GM19463 (cell line): ENCODE results near the gene CDHR2.

Source experiments
- ATAC-seq: cut with Tn5 transposase; IDR thresholded peaks from one replicate; pipeline ENCODE4 v1.9.1; 2021; ENCODE audit warnings: mild to moderate bottlenecking, moderate library complexity; ENCODE audit not compliant: unreplicated experiment

Gene CDHR2

GRCh38 chr5:176548967-176549444 is at the start of gene CDHR2:
CDHR2 (plus strand) TSS chr5:176549342; CDS start chr5:176565353, 16,011 bp downstream.
- ATAC-seq: no peak

GRCh38 chr5:176500511-176500910 is 48.6 kb upstream of the CDHR2 start:
- no peak for ATAC-seq

GRCh38 chr5:176501333-176501732 is 47.8 kb upstream of the CDHR2 start:
- no peak for ATAC-seq

GRCh38 chr5:176503496-176503895 is 45.6 kb upstream of the CDHR2 start:
- ATAC-seq: no peak

GRCh38 chr5:176507911-176508310 is 41.2 kb upstream of the CDHR2 start:
- no peak for ATAC-seq

- no peak for ATAC-seq
These were observed 40.5 kb upstream of the CDHR2 start for GRCh38 chr5:176508603-176509002.

- no peak for ATAC-seq
These were observed 35.4 kb upstream of the CDHR2 start for GRCh38 chr5:176513788-176514187.

GRCh38 chr5:176514244-176514950 is 34.7 kb upstream of the CDHR2 start:
- ATAC-seq: no peak

GRCh38 chr5:176515396-176515795 is 33.7 kb upstream of the CDHR2 start:
- ATAC-seq: no peak

GRCh38 chr5:176517053-176517661 is 32.0 kb upstream of the CDHR2 start:
- ATAC-seq: no peak

GRCh38 chr5:176519810-176520720 is 29.1 kb upstream of the CDHR2 start:
- no peak for ATAC-seq

GRCh38 chr5:176521286-176521685 is 27.9 kb upstream of the CDHR2 start:
- no peak for ATAC-seq

GRCh38 chr5:176521699-176522263 is 27.4 kb upstream of the CDHR2 start:
- no peak for ATAC-seq

- no peak for ATAC-seq
These were observed 25.0 kb upstream of the CDHR2 start for GRCh38 chr5:176524138-176524537.

- no peak for ATAC-seq
These were observed 24.2 kb upstream of the CDHR2 start for GRCh38 chr5:176524987-176525386.

GRCh38 chr5:176525677-176526076 is 23.5 kb upstream of the CDHR2 start:
- no peak for ATAC-seq

- no peak for ATAC-seq
These were observed 22.7 kb upstream of the CDHR2 start for GRCh38 chr5:176526462-176526861.

GRCh38 chr5:176527246-176528222 is 21.6 kb upstream of the CDHR2 start:
- no peak for ATAC-seq

GRCh38 chr5:176528301-176528700 is 20.8 kb upstream of the CDHR2 start:
- ATAC-seq: no peak

- no peak for ATAC-seq
These were observed 20.4 kb upstream of the CDHR2 start for GRCh38 chr5:176528761-176529115.
